Amygdala (tissue), 56 donors: ENCODE results near the gene SRP54.
"Not testable (repeated sequence)": the region's sequence is repeated elsewhere in the genome, so short reads cannot be mapped to it uniquely, and the experiment has no call there.

ENCODE experiments used
- DNase-seq, 56 donors: peaks; one replicate each; lab custom pipeline; 2025; lab: John Stamatoyannopoulos, UW

SRP54 gene

DNA sequence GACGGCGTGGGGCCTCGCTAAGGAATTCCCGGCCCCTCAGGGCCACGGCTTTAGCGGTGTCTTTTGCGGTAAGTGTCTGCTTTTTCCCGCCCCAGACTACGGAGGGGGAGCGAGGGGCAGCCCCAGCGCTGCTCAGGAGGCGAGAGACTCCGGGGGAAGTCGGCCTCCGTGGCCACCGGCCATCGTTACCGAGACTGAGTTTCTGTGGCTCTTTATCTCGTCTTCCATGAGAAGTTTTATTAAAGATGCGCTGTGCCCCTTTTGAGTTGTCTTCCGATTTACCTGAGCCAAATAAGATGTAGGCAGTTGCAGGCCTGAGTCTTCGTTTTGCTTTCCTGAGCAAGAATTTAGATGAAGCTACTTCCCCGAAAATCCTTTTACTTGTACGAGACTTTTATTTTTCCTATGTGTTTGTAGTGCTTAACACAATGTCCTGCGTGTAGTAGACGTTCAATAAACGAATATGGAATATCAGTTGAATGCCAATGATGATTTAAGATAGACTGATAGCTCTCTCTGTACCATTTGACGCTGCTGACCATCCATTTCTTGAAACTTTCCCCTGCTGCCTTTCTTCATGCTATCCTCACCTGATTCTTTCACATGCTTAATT, 462 bp downstream of the SRP54 start:
- peak in 2 of 56 donors; percentile 30 to 41 for DNase-seq

DNA sequence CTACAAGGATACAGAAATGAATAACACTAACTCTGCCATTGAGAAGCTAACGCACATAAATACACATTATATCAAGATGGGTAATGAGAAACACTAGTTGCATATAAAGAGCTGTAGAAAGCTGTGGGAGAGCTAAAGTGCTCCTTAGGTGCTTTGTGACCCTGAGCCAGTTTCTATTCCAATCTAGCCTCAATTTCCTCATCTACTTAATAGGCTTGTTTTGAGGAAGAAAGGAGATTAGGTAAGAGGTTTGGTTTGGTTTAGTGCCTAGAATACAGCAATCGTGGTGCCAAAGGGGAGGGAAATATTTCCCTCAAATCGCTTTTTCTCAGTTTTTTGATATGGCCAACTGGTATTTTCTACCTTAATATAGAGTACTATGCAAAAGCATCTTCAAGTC, 994 bp downstream of the SRP54 start:
- no peak for DNase-seq

DNA sequence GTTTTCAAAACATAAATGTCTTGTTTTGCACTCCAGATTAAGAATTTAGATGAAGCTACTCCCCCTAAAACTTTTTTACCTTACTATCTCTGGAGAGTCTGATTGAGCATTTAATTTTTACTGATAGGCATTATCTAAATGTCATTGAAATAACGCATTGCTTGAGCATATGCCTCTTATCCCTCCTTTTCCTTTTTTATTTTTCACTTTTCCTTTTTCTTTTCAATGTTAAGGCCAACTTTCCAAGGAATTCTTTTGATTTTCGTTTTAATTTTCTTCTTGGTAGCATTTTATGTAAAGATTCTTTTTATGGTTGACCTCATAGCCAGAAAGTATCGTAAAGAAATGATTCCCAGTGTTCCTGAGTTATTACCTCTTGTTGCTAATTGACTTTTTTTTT, 2.9 kb downstream of the SRP54 start:
- DNase-seq: no peak

DNA sequence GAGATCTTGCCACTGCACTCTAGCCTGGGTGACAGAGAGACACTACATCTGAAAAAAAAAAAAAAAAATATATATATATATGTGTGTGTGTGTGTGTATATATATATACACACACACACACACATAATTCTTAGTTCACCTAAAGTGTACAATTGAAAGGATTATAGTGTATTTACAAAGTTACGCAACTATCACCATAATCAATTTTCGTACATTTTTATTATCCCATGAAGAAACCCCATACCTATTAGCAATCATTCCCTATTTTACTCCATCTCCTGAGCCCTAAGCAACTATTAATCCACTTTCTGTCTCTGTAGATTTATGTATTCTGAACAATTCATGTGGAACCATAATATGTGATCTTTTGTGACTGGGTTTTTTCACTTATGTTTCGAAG, 4.4 kb downstream of the SRP54 start:
- no peak for DNase-seq

DNA sequence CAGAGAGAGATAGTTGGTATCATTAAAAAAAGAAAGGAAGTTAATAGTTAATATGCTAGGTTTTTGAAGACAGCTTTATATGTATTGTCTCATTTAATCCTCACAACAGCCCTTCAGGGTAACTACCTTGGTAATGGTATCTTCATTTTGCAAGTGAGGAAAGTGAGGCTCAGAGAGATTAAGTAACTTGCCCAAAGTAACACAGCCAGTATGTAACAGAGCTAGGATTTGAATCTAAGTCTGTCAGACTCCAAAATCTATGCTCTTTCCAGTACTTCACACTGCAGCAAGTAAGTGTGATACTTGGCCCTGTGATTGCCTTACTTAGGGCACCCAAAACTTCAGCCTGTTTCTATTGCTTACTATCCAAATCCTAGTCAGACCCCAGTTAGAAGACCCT, 7.0 kb downstream of the SRP54 start:
- DNase-seq: no peak

DNA sequence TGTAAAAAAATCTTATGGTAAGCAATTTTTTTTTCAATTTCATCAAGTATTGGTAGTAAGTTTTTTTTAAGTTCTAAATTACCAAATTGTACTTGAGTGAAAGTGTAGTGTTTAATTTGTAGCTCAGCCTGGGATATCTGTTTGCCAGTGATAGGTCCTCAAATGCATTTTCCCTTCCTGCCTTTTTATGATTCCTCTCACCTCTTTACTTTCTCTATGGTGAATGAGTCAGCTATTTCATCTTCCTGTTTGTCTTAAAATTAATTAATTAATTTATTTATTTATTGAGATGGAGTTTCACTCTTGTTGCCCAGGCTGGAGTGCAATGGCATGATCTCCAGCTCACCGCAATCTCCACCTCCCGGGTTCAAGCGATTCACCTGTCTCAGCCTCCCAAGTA, 10.6 kb downstream of the SRP54 start:
- no peak for DNase-seq

DNA sequence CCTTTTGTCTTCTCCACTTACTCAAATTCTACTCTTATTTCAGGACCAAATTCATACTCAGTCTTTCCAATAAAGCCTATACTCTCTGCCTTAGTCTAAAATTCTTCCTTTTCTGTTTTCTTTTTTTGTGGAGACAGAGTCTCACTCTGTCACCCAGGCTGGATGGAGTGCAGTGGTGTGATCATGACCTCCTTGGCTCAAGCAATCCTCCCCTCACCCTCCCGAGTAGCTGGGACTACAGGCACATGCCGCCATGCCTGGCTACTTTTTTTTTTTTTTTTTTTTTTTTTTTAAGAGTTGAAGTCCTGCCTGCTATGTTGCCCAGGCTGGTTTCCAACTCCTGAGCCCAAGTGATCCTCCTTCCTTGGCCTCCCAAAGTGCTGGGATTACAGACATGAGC, 11.9 kb downstream of the SRP54 start:
- DNase-seq: peak in 1 of 56 donors; percentile 0

DNA sequence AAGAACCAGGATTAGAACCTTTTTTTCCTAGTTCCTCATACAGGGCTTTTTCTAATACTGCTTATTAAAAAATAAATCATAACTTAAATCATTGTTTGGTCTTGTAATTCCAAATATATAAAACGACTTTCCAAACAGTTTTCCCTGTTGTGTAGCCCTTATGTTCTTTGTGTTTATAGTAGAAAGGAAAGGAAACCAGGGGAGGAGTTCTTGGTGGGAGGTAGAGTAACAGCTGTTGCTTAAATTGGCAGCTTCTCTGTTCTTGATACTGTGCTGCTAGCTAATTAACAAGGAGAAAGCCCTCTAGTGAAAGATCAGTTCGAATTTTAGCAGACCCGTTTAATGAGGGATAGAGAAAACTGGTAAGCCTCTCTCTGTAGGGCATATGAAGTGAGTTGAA, 15.0 kb downstream of the SRP54 start:
- no peak for DNase-seq

DNA sequence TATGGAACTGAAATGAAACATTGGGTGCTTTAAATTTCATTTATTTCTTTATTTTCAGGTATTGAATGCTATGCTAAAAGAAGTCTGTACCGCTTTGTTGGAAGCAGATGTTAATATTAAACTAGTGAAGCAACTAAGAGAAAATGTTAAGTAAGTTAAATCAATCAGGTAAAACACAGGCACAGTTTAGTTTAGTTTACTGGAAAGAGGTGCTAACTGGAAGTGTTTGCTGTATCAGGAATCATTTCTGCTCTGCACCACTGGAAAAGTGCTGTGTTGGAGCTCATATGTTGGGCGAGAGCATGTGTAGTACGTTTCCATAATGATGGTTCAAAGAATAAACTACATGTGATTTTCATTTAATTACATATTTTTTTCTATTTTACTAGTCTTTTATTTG, 16.7 kb downstream of the SRP54 start:
- DNase-seq: no peak

DNA sequence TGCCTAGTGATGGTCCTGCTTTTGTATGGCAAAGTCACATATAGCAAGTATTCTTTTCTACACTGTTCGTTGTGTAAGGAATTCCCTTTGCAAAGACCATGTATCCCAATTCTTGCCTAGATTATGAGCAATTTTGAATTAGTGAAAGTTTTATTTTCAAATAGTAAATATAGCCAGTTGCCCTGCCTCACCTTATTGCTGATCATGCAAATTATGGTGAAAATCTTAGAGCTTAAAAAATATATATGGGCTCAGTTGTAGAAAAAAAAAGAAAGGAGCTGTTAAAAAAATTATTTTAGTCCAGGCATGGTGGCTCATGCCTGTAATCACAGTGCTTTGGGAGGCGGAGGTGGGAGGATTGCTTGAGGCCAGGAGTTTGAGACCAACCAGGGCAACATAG, 18.8 kb downstream of the SRP54 start:
- no peak for DNase-seq

DNA sequence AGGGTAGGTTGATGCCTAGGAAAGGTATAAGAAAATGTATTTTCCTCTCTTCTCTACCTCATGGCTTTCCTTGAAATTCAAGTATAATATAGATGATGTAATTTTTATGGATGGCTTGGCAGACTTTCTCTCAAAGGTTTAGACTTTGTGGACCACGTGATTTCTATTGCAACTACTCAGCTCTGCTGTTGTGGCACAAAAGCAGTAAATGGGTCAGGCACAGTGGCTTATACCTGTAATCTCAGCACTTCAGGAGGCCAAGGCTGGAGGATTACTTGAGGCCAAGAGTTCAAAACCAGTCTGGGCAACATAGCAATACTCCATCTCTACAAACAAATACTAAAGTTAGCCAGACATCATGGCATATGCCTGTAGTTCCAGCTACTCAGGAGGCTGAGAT, 22.0 kb downstream of the SRP54 start:
- no peak for DNase-seq

DNA sequence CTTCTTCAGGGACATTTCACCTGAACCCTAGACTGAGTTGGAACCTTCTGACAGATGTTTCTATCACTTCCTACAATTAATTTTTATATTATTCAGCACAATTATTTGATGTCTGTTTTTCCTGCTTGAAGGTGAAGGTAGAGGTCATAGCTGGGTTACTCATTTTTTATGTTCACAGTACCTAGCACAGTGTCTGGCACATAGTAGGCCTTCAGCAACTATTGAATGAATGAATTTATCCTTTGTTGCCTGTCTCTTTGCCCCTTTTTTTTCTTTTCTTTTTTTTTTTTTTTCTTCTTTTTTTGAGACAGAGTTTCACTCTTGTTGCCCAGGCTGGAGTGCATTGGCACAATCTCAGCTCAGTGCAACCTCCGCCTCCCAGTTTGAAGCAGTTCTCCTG, 33.8 kb downstream of the SRP54 start:
- DNase-seq: no peak

DNA sequence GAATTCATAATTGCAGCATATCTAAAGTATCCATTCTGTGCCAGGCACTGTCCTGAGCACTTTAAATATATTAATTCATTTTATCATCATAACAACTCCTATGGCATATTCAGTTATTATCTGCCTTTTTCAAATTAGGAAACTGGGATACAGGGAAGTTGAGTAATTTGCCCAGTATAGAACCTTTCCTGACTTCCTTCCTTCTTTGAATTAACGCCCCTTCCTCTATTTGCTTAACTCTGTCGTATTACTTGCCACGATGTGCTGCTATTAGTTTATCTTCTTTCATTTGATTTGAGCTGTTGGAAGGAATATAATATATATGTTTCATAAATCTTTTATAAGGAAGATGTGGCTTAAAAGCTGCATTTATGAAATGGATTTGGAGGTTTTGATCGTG, 37.9 kb downstream of the SRP54 start:
- DNase-seq: no peak

DNA sequence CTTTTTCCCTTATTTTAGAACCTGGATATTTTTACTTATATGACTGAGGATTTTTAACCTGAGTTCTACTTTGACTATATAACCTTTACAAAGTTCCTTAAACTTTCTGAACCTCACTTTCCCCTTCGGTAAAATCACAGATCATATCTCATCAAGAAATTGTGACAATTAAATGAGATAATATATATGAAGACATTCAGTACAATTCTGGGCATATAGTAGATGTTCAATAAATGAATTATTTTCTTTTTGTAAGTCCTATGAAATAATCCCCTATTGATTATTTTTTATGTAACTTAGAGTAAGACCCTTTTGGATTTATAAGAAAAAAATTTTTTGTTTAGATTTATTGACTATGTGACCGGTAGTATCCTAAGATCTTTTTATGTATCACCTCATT, 45.6 kb downstream of the SRP54 start:
- DNase-seq: no peak

DNA sequence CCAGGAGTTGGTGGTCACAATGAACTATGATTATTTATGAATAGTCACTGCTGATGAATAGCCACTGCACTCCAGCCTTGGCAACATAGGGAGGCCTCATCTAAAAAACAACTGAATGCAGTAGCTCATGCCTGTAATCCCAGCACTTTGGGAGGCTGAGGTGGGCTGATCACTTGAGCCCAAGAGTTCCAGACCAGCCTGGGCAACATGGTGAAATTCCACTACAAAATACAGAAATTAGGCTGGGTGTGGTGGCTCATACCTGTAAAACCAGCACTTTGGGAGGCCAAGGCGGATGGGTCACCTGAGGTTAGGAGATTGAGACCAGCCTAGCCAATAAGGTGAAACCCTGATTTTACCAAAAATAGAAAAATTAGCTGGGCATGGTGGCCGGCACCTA, 49.8 kb downstream of the SRP54 start:
- DNase-seq: no peak

DNA sequence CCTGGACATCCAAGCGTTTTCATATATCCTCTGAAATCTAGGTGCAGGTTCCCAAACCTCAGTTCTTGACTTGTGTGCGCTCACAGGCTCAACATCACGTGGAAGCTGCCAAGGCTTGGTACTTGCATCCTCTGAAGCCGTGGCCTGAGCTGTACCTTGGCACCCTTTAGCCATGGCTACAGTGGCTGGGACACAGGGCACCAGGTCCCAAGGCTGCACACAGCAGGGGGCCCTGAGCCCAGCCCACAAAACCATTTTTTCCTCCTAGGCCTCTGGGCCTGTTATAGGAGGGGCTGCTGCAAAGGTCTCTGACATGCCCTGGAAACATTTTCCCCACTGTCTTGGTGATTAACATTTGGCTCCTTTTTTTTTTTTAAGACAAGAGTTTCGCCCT, 51.6 kb downstream of the SRP54 start:
- DNase-seq: no peak

DNA sequence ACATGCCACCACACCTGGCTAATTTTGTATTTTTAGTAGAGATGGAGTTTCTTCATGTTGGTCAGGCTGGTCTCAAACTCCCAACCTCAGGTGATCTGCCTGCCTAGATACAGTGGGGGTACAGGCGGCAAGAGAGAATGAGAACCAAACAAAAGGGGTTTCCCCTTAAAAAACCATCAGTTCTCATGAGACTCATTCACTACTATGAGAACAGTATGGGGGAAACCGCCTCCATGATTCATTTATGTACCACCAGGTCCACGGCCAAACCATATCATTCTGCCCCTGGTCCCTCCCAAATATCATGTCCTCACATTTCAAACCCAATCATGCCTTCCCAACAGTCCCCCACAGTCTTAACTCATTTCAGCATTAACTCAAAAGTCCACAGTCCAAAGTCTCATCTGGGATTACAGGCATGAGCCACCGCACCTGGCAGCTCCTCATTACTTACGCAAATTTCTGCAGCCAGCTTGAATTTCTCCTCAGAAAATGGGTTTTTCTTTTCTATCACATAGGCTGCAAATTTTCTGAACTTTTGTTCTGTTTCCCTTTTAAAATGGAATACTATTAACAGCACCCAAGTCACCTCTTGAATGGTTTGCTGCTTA, 52.3 kb downstream of the SRP54 start:
- not testable (repeated sequence) for DNase-seq

DNA sequence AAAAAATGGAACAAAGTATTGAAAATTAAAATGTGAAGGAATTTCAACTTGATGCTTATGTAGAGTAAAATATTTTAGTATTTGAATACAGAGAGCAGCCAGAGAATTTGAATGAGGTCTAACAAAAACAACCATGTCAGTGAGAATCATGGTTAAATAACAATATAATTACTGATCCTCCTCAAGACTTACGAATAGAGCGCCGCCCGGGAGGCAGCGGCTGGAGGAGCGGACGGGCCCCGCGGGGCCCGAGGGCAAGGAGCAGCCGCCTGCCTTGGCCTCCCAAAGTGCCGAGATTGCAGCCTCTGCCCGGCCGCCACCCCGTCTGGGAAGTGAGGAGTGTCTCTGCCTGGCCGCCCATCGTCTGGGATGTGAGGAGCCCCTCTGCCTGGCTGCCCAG, 55.5 kb downstream of the SRP54 start:
- DNase-seq: not testable (repeated sequence)

DNA sequence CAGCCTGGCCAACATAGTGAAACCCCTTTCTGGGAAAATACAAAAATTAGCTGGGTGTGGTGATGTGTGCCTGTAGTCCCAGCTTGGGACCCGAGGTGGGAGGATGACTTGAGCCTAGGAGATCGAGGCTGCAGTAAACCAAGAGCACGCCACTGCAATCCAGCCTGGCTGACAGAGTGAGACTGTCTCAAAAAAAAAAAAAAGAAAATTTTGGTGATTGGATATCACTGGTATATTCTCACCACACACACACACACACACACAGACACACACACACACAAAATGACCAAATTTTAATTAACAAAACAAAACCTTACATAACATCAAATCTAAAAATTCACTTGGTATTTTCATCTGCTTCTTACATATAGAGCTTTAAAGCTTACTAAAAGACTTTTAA, 59.8 kb downstream of the SRP54 start:
- DNase-seq: no peak

DNA sequence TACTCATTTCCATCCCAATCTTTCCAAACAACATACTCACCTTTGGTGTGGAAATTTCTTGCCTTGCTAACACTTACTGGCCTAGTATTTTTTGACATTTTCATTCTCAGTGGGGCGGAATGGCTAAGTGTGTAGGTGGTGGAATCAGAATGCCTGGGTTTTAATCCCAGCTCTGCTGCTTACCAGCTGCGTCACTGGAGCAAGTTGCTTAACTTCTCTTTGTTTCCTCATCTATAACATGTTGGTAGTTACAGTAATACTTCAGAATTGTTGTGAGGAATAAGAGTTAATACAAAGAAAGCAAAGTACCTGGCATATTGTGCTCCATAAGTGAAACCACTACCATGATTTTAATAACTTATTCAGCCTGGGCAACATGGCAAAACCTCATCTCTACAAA, 60.3 kb downstream of the SRP54 start:
- no peak for DNase-seq

DNA sequence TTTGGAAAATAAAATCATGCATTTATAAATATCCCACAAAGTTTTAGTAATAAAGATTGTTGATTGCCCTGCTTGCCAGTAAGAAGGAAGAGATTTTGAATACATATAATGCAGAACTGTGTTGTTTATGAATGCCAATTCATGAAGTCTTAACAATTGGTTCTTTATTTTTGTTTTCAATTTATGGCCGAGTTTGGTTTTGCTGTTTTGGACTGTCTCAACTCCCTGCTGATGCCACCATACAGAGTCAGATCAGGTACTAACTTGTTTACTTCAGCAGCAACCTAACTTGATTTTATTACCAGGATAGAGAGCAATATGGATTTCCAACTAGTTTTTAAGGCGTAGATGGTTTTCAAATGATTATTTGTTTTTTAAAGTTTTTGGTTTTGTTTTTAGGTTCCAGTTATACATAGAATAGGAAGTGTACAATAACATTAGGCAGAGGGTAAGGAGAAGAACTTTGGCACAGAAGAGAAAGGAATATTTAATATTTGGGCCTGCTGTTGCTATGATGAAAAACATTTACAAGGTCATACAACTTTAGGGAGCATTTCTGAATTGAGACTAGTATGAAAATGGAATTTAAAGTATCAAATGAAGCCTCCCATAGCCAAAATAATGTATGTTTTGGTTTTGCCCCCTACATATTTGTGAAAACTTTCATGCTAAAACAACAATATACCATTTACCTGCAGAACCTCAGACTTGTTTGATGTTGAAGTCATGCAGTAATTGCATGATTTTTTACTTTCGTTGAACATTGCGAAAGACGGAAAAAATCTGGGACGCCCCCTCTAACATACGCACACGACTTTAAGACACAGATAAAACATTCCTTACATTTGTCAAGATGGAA, 62.4 kb downstream of the SRP54 start:
- peak in 1 of 56 donors; percentile 25 for DNase-seq

DNA sequence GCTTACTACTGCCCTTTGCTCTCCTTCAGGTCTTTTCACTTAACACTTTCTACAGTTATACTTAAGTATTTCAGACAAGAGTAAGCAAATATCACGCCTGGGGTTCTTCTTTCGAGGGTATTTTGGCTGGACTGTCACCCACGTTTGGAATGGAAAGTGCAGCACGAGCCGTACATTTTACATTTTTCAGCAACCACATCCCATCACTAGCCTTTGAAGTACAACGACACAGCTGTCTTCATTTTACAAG, 62.9 kb downstream of the SRP54 start:
- DNase-seq: no peak
